B cell (primary cell): ENCODE results near the gene PRAMEF20.
A peak's percentile ranks its signal among the peaks of the same experiment; 100 is the strongest.
"Not testable (repeated sequence)": the region's sequence is repeated elsewhere in the genome, so short reads cannot be mapped to it uniquely, and the experiment has no call there.

Experiments
- EZH2 ChIP-seq: IDR thresholded peaks from 2 replicates; pipeline ENCODE4 v1.6.1; 2012; ENCODE audit warnings: borderline replicate concordance, low read depth, mild to moderate bottlenecking, moderate library complexity, low read length; ENCODE audit not compliant: insufficient read depth, poor library complexity, severe bottlenecking
- TF ChIP-seq, protein P1 (sequence below): fragments of 200-600 bp; IDR thresholded peaks from one replicate; pipeline ENCODE4 v1.8.0; 2022; ENCODE audit warnings: antibody characterized with exemption, mild to moderate bottlenecking

DNA sequence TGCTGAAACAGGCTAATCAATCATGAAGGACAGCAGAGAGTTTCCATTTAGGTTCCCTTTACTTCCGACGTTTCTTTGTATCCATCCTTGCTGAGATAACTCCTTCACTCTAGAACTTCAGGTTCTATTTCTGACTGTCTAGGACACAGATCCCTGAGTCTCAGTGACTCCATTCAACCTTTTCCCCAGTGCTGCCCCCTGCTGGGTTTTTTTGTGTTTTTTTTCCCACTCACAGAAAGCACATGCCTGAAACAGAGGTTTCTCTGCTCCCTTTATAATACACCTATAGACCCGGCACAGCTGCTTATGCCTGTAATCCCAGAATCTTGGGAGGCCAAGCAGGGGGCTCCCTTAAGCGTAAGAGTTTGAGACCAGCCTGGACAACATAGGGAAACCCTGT is 41.7 kb upstream of the PRAMEF20 start:
- TF ChIP-seq, protein P1, sequence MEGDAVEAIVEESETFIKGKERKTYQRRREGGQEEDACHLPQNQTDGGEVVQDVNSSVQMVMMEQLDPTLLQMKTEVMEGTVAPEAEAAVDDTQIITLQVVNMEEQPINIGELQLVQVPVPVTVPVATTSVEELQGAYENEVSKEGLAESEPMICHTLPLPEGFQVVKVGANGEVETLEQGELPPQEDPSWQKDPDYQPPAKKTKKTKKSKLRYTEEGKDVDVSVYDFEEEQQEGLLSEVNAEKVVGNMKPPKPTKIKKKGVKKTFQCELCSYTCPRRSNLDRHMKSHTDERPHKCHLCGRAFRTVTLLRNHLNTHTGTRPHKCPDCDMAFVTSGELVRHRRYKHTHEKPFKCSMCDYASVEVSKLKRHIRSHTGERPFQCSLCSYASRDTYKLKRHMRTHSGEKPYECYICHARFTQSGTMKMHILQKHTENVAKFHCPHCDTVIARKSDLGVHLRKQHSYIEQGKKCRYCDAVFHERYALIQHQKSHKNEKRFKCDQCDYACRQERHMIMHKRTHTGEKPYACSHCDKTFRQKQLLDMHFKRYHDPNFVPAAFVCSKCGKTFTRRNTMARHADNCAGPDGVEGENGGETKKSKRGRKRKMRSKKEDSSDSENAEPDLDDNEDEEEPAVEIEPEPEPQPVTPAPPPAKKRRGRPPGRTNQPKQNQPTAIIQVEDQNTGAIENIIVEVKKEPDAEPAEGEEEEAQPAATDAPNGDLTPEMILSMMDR = peak; percentile 10
- not testable (repeated sequence) for TF ChIP-seq EZH2
